Activated CD4-positive, alpha-beta T cell treated with anti-CD3 and anti-CD28 coated beads for 1 hour (primary cell): ENCODE measurements around the gene NOC4L.
A peak's percentile ranks its signal among the peaks of the same experiment; 100 is the strongest.
"Not testable (repeated sequence)": the region's sequence is repeated elsewhere in the genome, so short reads cannot be mapped to it uniquely, and the experiment has no call there.

Experiments used
- DNase-seq: peaks from one replicate; pipeline ENCODE4 v3.0.0-alpha.2; 2020

The NOC4L gene

DNA sequence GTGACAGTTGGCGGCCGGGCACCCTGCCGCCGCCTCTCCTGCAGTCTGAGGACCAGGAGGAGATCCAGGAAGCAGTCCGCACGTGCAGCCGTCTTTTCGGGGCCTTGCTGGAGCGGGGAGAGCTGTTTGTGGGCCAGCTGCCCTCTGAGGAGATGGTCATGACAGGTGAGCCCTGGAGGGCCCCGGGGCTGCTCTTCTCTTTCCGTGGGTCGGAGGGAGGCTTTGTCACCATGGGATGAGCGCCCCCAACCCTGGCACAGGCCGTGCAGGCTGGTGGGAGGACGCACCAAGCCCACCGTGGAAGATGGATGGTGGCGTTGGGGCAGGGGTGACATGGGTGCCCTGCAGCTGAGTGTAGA, 532 bp downstream of the NOC4L start:
- DNase-seq = no peak

DNA sequence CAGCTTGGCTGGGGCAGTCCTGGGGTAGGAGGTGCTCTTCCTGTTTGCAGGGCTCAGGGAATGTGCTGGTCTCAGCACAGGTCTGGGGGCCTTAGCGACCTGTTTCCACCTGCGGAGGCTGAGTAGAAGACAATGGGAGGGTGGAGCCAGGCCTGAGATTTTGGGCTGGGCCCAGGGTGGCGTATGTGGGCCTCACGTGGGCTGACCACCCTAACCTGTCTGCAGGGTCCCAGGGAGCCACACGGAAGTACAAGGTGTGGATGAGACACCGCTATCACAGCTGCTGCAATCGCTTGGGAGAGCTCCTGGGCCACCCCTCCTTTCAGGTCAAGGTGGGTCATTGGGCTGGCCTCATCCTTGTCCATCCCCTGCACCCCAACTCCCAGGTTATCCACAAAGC, 1.1 kb downstream of the NOC4L start:
- no peak for DNase-seq

- DNase-seq = no peak
These were observed 1.8 kb downstream of the NOC4L start for GRCh38 chr12:132146098-132146497.

- DNase-seq = no peak
These were observed 2.6 kb downstream of the NOC4L start for GRCh38 chr12:132146772-132147422.

GRCh38 chr12:132147423-132148367, 3.4 kb downstream of the NOC4L start:
- DNase-seq = no peak

DNA sequence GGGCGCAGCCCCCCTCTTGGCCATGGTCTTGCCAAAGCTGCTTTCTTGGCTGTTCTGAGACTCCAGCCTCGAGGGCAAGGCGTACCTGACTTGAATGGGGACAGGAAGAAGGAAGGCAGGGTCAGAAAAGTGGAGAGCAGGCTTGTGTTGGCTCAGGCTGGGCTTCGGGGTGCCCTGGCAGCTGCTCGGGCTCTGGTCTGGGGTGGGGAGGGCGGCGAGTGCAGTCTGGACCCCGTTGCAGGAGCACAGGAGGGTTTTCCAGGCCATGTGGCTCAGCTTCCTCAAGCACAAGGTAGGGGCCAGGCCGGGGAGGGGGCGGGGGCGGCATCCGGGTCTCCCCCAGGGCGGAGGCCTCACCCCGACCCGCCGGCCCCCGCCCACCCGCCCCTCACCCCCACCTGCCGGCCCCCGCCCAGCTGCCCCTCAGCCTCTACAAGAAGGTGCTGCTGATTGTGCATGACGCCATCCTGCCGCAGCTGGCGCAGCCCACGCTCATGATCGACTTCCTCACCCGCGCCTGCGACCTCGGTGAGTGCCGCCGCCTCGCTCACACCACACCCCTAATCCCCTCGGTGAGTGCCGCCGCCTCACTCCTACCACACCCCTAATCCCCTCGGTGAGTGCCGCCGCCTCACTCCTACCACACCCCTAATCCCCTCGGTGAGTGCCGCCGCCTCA, 4.2 kb downstream of the NOC4L start:
- DNase-seq = no peak

- not testable (repeated sequence) for DNase-seq
These were observed 5.3 kb downstream of the NOC4L start for GRCh38 chr12:132149526-132149925.

- DNase-seq = no peak
These were observed 6.5 kb downstream of the NOC4L start for GRCh38 chr12:132150780-132151144.

DNA sequence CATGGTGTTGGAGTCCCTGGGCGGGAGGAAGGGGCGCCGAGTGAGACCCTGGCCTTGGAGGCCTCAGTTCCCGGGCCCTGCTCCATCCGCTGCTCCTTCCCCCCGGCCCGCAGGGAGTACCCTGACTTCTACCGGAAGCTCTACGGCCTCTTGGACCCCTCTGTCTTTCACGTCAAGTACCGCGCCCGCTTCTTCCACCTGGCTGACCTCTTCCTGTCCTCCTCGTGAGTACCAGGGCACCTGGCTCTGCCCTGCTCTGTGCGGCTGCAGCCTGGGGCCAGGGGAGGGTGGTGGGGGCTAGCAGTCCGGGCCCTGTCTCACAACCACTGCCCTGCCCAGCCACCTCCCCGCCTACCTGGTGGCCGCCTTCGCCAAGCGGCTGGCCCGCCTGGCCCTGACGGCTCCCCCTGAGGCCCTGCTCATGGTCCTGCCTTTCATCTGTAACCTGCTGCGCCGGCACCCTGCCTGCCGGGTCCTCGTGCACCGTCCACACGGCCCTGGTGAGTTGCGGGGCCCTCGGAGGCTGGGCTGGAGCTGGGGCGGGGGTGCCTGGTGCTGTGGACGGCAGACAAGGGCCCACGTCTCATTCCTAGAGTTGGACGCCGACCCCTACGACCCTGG, 7.0 kb downstream of the NOC4L start:
- no peak for DNase-seq

DNA sequence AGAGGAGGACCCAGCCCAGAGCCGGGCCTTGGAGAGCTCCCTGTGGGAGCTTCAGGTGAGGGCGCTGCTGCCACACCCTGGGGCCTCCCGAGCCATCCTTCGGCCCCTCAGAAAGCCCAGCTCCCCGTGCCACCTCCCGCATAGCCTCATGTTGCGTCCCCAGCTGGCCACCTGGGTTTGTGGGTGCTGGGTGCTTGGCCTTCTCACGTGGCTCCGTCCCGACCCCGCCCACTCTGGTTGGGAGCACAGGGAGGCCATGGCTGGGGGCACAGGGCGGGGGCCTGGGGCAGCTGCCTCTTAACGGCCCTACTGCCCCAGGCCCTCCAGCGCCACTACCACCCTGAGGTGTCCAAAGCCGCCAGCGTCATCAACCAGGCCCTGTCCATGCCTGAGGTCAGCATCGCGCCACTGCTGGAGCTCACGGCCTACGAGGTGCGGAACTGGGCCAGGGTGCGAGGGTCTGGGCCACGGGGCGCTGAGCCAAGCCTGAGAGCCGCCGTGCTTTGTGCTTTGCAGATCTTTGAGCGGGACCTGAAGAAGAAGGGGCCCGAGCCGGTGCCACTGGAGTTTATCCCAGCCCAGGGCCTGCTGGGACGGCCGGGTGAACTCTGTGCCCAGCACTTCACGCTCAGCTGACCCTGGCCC, 7.6 kb downstream of the NOC4L start:
- DNase-seq = no peak

- DNase-seq = no peak
These were observed 8.2 kb downstream of the NOC4L start for GRCh38 chr12:132152411-132152821.

GRCh38 chr12:132152953-132153352, 8.7 kb downstream of the NOC4L start:
- DNase-seq = no peak

GRCh38 chr12:132153501-132154340, 9.5 kb downstream of the NOC4L start:
- DNase-seq = peak; percentile 64

GRCh38 chr12:132154341-132154761, 10.1 kb downstream of the NOC4L start:
- DNase-seq = no peak

GRCh38 chr12:132154941-132155770, 10.9 kb downstream of the NOC4L start:
- DNase-seq = no peak

DNA sequence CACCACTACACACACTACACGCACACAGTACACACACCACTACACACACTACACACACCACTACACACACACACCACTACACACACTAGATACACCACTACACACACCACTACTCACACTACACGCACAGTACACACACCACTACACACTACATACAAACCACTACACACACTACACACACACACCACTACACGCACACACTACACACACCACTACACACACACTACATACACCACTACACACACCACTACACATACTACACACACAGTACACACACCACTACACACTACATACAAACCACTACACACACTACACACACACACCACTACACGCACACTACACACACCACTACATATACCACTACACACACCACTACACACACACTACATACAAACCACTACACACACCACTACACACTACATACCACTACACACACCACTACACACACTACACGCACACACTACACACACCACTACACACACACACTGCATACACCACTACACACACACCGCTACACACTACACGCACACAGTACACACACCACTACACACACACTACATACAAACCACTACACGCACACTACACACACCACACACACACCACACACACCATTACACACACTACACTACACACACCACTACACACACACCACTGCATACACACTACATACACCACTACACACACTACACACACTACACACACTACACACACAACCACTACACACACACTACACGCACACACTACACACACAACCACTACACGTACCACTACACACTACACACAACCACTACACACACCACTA, 11.7 kb downstream of the NOC4L start:
- DNase-seq = no peak

DNA sequence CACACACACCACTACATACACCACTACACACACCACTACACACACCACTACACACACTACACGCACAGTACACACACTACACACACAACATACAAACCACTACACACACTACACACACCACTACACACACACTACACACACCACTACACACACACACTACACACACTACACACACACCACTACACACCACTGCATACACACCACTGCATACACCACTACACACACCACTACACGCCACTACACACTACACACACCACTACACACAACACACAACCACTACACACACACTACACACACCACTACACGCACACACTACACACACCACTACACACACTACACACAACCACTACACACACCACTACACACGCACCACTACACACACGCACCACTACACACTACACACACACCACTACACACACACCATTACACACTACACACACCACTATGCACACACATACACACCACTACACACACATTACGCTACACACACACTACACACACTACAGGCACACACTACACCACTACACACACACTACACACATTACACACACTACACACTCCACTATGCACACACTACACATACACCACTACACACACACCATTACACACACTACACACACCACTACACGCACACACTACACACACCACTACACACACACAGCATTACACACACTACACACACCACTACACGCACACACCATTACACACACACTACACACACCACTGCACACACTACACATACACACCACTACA, 12.5 kb downstream of the NOC4L start:
- DNase-seq = no peak

- no peak for DNase-seq
These were observed 13.6 kb downstream of the NOC4L start for GRCh38 chr12:132157733-132158409.
